ENCODE measurements around the gene RAB3IP. TPM values are rescaled to one million over a fixed set of nuclear protein-coding genes. Genes with fewer than 3 reads are reported as not detected.
"Not testable (repeated sequence)": the region's sequence is repeated elsewhere in the genome, so short reads cannot be mapped to it uniquely, and the experiment has no call there.

Gene RAB3IP
- total RNA-seq, 1 experiment from 2014 or later: 16.5 TPM

DNA sequence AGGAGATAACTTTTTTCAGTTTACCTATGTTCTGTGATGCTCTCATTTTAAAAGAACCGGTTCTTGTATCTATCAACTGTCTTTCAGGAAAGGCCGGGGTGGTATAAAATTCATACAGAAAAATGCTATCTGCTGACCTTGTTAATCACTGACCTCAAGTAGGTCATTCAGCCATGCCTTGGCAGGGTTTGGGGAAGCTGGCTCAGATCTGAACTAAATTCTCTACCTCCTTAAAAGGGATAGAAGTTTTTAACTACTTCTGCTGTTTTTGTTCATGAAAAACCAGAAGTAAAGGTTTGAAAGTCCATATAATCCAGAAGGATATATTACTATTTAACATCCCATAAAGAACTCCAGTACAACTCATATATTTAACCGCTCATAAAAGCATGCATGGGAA, 96.4 kb downstream of the RAB3IP start:
- no peak for DNase-seq (ENCODE audit: low read depth)

- no peak for DNase-seq (ENCODE audit: low read depth)
Measured at GRCh38 chr12:69836015-69836414, 97.4 kb downstream of the RAB3IP start.

GRCh38 chr12:69837191-69837590, 98.5 kb downstream of the RAB3IP start:
- DNase-seq (ENCODE audit: low read depth): no peak

DNA sequence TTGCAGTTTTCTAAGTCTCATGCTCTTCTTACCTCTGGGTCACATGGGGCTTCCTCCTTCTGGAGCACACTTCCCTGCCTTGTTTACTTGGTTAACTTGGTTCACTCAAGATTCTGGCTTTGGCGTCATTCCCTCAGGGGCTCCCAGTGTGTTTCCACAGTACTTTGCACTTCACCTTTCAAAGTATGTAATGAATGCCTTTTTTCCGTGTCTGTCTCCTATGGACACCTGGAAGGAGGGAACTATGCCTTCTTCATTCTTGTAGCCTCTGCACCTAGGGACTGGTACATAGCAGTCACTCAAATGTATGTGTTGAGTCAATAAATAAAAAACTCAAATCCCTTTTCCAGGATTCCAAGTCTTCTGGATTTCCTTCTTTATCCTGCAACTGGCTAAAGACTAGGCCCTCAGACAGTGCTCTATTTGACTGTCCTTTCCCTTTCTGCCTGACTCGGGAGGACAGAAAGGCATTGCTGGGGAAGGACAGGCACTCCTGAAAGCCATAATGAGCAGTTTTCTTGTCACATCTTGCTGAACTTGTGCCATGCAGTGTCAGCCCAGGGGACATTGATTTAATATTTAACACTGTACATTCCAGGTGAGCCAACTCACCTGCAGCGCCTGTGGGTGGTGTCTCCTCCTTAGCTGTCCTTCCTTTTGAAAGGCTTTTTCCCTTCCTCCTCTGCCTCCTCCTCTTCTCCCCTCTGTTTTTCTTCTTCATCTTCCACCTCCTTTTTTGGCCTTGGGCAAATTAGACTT, 99.2 kb downstream of the RAB3IP start:
- DNase-seq (ENCODE audit: low read depth): no peak

GRCh38 chr12:69840727-69841126, 102.1 kb downstream of the RAB3IP start:
- DNase-seq (ENCODE audit: low read depth): no peak

GRCh38 chr12:69843608-69844007, 104.9 kb downstream of the RAB3IP start:
- no peak for DNase-seq (ENCODE audit: low read depth)

GRCh38 chr12:69844416-69844815, 105.8 kb downstream of the RAB3IP start:
- no peak for DNase-seq (ENCODE audit: low read depth)

GRCh38 chr12:69844836-69845235, 106.2 kb downstream of the RAB3IP start:
- DNase-seq (ENCODE audit: low read depth): no peak

DNA sequence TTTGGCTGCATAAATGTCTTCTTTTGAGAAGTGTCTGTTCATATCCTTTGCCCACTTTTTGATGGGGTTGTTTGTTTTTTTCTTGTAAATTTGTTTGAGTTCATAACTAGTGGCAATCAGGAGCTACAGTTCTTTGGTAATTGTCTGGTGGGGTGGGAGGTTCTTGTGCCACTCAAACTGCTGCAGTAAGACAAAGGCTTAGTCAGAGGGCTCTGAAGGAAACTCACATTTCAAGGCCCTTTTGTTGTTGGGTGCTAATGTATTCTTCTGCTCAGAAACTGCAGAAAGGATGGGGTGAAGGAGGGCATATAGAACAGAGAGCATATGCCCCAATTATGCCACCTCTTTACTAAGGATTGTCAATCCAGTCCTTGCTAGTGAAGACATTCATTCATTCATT, 108.3 kb downstream of the RAB3IP start:
- DNase-seq (ENCODE audit: low read depth): no peak

- DNase-seq (ENCODE audit: low read depth): no peak
Measured at GRCh38 chr12:69851976-69852375, 113.3 kb downstream of the RAB3IP start.

DNA sequence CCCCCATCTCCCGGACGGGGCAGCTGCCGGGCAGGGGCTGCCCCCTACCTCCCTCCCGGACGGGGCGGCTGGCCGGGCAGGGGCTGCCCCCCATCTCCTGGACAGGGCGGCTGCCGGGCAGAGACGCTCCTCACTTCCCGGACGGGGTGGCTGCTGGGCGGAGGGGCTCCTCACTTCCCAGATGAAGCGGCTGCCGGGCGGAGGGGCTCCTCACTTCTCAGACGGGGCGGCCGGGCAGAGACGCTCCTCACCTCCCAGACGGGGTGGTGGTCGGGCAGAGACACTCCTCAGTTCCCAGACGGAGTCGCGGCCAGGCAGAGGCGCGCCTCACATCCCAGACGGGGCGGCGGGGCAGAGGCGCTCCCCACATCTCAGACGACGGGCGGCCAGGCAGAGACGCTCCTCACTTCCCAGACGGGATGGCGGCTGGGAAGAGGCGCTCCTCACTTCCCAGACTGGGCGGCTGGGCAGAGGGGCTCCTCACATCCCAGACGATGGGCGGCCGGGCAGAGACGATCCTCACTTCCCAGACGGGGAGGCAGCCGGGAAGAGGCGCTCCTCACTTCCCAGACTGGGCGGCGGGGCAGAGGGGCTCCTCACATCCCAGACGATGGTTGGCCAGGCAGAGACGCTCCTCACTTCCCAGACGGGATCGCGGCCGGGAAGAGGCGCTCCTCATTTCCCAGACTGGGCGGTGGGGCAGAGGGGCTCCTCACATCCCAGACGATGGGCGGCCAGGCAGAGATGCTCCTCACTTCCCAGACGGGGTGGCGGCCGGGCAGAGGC, 114.7 kb downstream of the RAB3IP start:
- DNase-seq (ENCODE audit: low read depth): not testable (repeated sequence)

DNA sequence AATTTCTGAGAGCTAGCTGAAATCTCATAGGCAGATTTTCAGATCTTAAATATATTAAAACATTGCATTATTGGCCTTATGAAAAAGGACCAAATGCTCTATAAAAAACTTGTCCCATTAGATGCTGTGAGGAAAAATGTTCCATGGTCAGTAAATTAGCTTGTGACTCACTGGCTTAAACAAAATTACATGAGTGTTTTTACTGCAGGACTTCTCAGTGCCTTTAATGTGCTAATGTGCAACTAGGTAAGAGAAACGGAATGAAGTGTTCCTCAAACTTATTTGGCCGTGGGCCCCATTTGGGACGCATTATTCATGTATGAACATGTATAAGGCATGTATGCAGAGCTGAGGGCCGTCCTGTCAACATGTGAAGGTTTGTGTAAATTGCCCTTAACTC, 128.0 kb downstream of the RAB3IP start:
- DNase-seq (ENCODE audit: low read depth): no peak

GRCh38 chr12:69868695-69869094, 130.0 kb downstream of the RAB3IP start:
- no peak for DNase-seq (ENCODE audit: low read depth)

DNA sequence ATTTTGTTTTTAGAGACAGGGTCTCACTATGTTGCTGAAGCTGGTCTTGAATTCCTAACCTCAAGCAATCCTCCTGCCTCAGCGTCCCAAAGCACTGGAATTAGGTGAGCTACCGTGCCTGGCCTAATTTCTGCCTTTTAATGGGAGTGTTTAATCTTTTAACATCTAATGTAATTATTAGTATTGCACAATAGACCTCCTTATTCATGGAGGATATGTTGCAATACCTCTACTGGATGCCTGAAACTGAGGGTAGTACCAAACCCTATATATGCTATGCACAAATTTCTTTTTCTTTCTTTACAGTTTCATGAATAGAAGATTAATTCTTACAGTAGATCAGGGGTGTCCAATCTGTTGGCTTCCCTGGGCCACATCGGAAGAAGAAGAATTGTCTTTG, 134.1 kb downstream of the RAB3IP start:
- DNase-seq (ENCODE audit: low read depth): no peak

Other genes starting within 250 kb of the RAB3IP start
- 338 and 371 TPM in 2 replicates for gene CCT2, start 153.4 kb upstream of the RAB3IP start, total RNA-seq (2014; rRNA removed)
- not detected in 2 replicates for gene LRRC10, start 128.0 kb upstream of the RAB3IP start, total RNA-seq (2014; rRNA removed)
- 1.0 and 2.4 TPM in 2 replicates for gene BEST3, start 39.6 kb upstream of the RAB3IP start, total RNA-seq (2014; rRNA removed)
- gene MYRFL, start 86.4 kb downstream of the RAB3IP start, total RNA-seq (2014; rRNA removed): not detected in 2 replicates